Lung (tissue), 16 donors: ENCODE results near the gene FAXDC2. TPM values are rescaled to one million over a fixed set of nuclear protein-coding genes. Genes with fewer than 3 reads are reported as not detected.

Experiments used
- ATAC-seq: fragments of 200-7000 bp; cut with Tn5 transposase; one replicate; pipeline ENCODE4 v1.9.1; 2020; ENCODE audit warnings: moderate number of reproducible peaks; ENCODE audit not compliant: insufficient read depth, low FRiP score
- DNase-seq, 3 donors: peaks; one replicate each; pipeline ENCODE4 v3.0.0-alpha.2; 2013 to 2017
- H3K27ac ChIP-seq, 2 donors: one replicate each; pipeline ENCODE4 v1.5.1; 2013; ENCODE audit warnings: mild to moderate bottlenecking in 2 of 2, moderate library complexity in 2 of 2, control low read depth in 1 of 2, inconsistent platforms in 1 of 2, low read depth in 1 of 2, low read length in 1 of 2
- H3K27me3 ChIP-seq, 3 donors: one replicate each; pipeline ENCODE4 v1.5.1; 2013; ENCODE audit warnings: low read length in 2 of 3; ENCODE audit not compliant: control insufficient read depth in 3 of 3, insufficient read depth in 3 of 3
- H3K36me3 ChIP-seq, 4 donors: one replicate each; pipeline ENCODE4 v1.5.1; 2013; ENCODE audit warnings: low read length in 4 of 4, mild to moderate bottlenecking in 1 of 4, moderate library complexity in 1 of 4; ENCODE audit not compliant: control insufficient read depth in 4 of 4, insufficient read depth in 4 of 4
- H3K4me1 ChIP-seq, 5 donors: one replicate each; pipeline ENCODE4 v1.5.1; 2013; ENCODE audit warnings: low read length in 5 of 5, mild to moderate bottlenecking in 2 of 5, moderate library complexity in 1 of 5; ENCODE audit not compliant: control insufficient read depth in 5 of 5, insufficient read depth in 5 of 5
- H3K4me3 ChIP-seq: one replicate; pipeline ENCODE4 v1.5.1; 2013; ENCODE audit warnings: mild to moderate bottlenecking, control low read depth, moderate library complexity
- H3K9ac ChIP-seq, 2 donors: one replicate each; pipeline ENCODE4 v1.5.1; 2013; ENCODE audit warnings: low read length in 2 of 2, control low read depth in 1 of 2; ENCODE audit not compliant: insufficient read depth in 1 of 2
- H3K9me3 ChIP-seq, 4 donors: one replicate each; pipeline ENCODE4 v1.5.1; 2013; ENCODE audit warnings: low read length in 3 of 4, mild to moderate bottlenecking in 1 of 4, moderate library complexity in 1 of 4; ENCODE audit not compliant: control insufficient read depth in 4 of 4, insufficient read depth in 3 of 4
- WGBS, 2 donors: extraction: QIAGEN DNeasy Blood & Tissue Kit; methylation state at CpG; one replicate each; pipeline ENCODE4 v1.1.7; 2013; 5-methylcytosine and 5-hydroxymethylcytosine counted together
- long read RNA-seq, 5 donors: transcript quantifications; one replicate each; lab custom pipeline, GENCODE V29; 2026
- polyA plus RNA-seq, 2 donors: library from polyadenylated mRNA; stranded (reverse); fragments of 200-250 nt; gene quantifications; one replicate each; pipeline ENCODE4 v1.2.1, GENCODE V29; 2013
- total RNA-seq, 2 donors: library from RNA; depleted of rRNA in 1 of 2; stranded (reverse); fragments of >200 nt in 1 of 2; gene quantifications; one replicate each; pipeline ENCODE4 v1.2.1, GENCODE V29; 2014 to 2021
- TF ChIP-seq, protein P1 (sequence below): IDR thresholded peaks from 2 replicates; pipeline ENCODE4 v1.5.1; 2012; ENCODE audit warnings: mild to moderate bottlenecking; ENCODE audit errors: control extremely low read depth, extremely low read depth
- donor health status: control.
- donor health status: control.
- donor health status: Bipolar disorder and iron deficiency.
- donor health status: healthy.
- donor health status: DM: yes; HTN: yes; CAD: no.

FAXDC2 gene, protein sequence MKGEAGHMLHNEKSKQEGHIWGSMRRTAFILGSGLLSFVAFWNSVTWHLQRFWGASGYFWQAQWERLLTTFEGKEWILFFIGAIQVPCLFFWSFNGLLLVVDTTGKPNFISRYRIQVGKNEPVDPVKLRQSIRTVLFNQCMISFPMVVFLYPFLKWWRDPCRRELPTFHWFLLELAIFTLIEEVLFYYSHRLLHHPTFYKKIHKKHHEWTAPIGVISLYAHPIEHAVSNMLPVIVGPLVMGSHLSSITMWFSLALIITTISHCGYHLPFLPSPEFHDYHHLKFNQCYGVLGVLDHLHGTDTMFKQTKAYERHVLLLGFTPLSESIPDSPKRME
- total RNA-seq (10 to 100 TPM; 21.0 to 37.5 TPM), polyA plus RNA-seq (10 to 100 TPM; 11.1 to 13.2 TPM)
- long read RNA-seq, donor 1, partial matches to known transcripts, result 14 of 22 reads
- long read RNA-seq, donor 1, other reads (novel, unspliced or antisense), result 0 of 22 reads
- long read RNA-seq, donor 2, partial matches to known transcripts, result 0 of 2 reads
- long read RNA-seq, donor 2, other reads (novel, unspliced or antisense), result 0 of 2 reads
- long read RNA-seq, donor 3, partial matches to known transcripts, result 0 of 1 reads
- long read RNA-seq, donor 3, other reads (novel, unspliced or antisense), result 0 of 1 reads
- long read RNA-seq, donor 4, partial matches to known transcripts, result 0 of 1 reads
- long read RNA-seq, donor 4, other reads (novel, unspliced or antisense), result 0 of 1 reads
- long read RNA-seq, donor 5, partial matches to known transcripts, result 0 of 3 reads
- long read RNA-seq, donor 5, other reads (novel, unspliced or antisense), result 0 of 3 reads

DNA sequence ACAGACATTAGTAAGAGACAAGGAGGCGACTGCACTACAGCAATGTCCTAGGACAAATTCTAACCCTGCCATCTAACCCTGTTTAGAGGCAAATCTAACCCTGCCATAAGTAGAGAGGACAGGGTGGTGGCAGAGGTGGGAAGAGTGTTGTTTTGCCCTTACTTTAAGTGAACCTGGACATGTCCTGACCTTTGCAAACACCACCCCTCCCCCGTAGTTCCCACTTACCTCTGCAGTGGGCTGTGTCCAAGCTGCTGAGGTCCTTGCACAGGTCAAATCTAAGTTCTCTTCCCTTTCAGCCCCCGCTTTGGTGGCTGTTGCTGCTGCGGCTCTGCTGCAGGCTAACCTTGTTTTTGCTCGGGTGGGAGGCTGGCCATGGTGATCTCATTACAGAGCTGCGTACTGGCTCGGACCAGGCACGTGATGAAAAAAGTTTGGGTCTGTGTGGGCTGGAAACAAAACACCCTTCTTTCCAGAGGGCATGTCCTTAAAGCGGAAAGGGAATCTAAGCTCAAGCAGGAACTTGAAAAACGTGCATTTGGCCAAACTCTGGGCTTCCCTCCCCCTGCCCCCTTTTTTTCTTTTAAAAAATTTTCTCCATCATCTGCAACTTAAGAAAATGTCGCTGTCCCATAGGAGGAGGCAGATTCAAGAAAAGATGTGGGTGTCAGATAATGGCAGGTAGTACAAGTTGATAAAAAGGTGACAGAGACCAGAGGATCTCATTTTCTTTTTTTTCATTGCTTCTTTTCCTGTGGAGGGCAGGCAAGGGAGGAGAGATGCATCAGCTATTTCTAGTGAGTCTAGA lies at the start of gene FAXDC2:
TSS of gene FAXDC2 (minus strand) at position 349 of the 808 bp plus-strand sequence. CDS start 12,425 bp downstream, outside the sequence.
- ATAC-seq (peak; percentile 86), DNase-seq (peak; percentile 89 to 98 (median 95))
- Histone ChIP-seq H3K9me3 (no peaks in the 10 kb centered on the region), H3K36me3 (peaks cover 0 to 2% (median 0%) of the 10 kb centered on the region in 4 donors), H3K27ac (peak within 1 kb of the TSS; percentile 85 to 89), H3K4me1 (peaks cover 7 to 20% (median 13%) of the 10 kb centered on the region in 5 donors), H3K9ac (peak within 1 kb of the TSS; percentile 51 to 91), H3K27me3 (no peaks in the 10 kb centered on the region), H3K4me3 (peak within 1 kb of the TSS; percentile 59)
- TF ChIP-seq, protein P1, sequence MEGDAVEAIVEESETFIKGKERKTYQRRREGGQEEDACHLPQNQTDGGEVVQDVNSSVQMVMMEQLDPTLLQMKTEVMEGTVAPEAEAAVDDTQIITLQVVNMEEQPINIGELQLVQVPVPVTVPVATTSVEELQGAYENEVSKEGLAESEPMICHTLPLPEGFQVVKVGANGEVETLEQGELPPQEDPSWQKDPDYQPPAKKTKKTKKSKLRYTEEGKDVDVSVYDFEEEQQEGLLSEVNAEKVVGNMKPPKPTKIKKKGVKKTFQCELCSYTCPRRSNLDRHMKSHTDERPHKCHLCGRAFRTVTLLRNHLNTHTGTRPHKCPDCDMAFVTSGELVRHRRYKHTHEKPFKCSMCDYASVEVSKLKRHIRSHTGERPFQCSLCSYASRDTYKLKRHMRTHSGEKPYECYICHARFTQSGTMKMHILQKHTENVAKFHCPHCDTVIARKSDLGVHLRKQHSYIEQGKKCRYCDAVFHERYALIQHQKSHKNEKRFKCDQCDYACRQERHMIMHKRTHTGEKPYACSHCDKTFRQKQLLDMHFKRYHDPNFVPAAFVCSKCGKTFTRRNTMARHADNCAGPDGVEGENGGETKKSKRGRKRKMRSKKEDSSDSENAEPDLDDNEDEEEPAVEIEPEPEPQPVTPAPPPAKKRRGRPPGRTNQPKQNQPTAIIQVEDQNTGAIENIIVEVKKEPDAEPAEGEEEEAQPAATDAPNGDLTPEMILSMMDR, result no peak
- WGBS, 2 donors, result 5 to 7% methylated on average over 11 of the region's 11 CpGs

DNA sequence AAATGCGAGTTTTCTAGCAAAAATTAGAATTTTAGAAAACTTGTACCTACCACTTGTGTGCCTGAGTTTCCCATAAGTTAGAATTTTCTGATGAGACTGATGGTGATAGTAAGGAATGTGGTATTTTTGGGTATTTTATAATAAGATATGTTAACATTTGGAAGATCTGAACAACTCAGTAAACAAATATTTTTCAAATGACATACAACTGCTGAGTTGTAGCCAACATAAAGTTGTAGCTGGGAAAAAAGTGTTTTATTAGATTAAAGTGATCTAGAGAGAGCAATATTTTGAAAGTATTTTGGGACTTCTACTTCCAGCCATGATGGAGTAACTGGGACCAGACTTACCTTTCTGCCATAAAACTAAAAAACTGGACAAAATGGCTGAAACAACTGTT lies 49.7 kb upstream of the FAXDC2 start:
- Histone ChIP-seq H3K4me1 (no peaks in the 10 kb centered on the region), H3K4me3 (no peak overlapping the region), H3K27ac (no peak overlapping the region), H3K36me3 (peaks cover 26 to 66% (median 41%) of the 10 kb centered on the region in 4 donors), H3K9me3 (no peaks in the 10 kb centered on the region), H3K9ac (no peak overlapping the region), H3K27me3 (no peaks in the 10 kb centered on the region)
- 75 to 82% methylated on average over 1 of the region's 1 CpG for WGBS, 2 donors
- TF ChIP-seq, protein P1, result no peak
- no peak for ATAC-seq
- DNase-seq, result no peak

DNA sequence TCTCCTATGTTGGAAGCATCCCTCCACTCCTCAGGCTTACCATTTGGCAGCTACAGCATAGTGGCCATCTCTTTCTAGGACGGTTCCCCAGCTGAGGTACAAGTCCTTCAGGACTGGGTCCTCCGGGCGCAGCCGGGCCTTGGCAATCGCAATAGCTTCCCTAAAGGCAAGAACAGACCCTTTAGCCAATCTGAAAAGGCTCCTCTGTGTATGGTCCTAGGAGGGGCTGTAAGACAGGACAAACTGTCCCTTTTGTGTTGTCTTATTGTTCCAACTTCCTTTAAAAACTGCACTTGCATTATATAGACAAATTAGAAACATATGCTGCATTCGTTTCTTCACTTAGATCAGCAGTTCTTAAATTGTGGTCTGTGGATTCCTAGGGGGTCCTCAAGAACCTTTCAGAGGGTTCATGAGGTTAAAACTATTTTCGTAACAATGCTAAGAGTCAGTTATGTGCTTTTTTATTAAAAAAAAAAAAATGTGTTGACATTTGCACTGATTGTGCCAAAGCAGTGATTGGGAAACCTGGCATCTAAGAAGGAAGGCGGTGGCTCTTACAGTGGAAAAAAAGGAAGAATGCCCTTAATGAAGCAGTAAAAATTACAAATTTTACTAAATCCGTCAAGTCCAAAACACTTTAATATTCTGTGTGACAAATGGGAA lies 48.9 kb upstream of the FAXDC2 start:
- Histone ChIP-seq H3K9ac (no peak overlapping the region), H3K27ac (peak overlapping the region in 1 of 2 donors; percentile 68), H3K27me3 (no peaks in the 10 kb centered on the region), H3K4me1 (no peaks in the 10 kb centered on the region), H3K9me3 (no peaks in the 10 kb centered on the region), H3K36me3 (peaks cover 23 to 61% (median 42%) of the 10 kb centered on the region in 4 donors), H3K4me3 (no peak overlapping the region)
- 62 to 80% methylated on average over 9 of the region's 9 CpGs for WGBS, 2 donors
- no peak for DNase-seq
- TF ChIP-seq, protein P1, result no peak
- ATAC-seq, result no peak
